NCI-H774 (cell line): ENCODE measurements around the gene CTDNEP1.
"Not testable (repeated sequence)": the region's sequence is repeated elsewhere in the genome, so short reads cannot be mapped to it uniquely, and the experiment has no call there.

Experiments used
- DNase-seq: peaks from one replicate; lab custom pipeline; 2025; lab: John Stamatoyannopoulos, UW

CTDNEP1 gene

DNA sequence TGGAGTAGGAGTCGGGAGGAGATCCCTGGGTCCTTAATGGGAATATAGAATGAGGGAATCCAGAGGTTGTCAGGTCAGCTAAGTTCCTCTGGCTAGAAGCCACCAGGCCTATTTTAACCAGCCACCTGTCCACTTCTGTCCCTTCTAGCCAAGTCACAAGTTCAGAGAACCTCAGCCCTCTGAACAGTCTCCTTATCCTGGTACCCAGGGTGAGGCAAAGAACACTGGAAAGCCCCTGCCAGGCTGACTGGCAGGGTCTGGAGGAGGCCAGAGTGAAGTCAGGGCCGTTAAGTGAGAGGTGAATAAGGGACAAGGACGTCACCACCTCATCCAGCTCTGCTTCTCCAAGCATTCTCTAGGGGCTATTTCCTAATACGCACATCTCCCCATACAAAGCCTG, 2.7 kb downstream of the CTDNEP1 start:
- DNase-seq, result no peak

DNA sequence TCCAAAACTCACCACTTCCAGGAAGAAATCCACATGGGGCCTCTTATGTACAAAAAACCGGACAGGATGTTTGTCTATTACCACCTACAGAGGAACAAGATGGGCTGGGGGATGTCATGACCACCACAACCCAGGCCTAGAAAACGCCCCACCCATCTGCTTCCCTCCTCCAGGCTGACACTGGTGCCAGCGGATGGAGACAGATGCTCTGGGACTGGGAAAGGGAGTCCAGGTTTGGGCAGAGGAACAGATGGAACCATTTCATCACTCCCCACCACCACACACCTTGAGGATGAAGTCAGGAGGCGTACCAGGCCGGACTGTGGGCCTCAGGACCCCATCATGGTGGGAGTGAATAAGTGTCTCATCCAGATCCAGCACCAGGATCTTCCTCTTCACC, 4.8 kb downstream of the CTDNEP1 start:
- DNase-seq, result no peak

DNA sequence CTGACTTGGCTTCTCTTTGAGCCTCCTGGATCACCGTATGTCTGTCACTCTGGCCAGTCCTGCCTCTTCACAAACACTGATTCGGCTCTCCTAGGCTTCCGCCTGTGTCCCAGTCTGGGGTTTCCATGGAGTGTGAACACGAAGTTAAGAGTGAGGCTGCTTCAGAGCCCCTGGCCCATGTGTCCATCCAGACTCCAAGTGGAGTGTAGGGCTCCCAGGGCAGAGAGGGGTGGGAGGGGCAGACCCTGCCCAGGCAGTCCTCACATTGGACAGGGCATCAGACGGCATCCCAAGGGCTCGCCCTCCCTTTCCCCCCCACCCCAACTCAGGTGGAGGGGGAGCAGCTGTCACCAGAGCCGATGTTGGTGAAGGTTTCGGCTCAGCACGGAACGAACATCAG, 7.7 kb downstream of the CTDNEP1 start:
- DNase-seq, result not testable (repeated sequence)

DNA sequence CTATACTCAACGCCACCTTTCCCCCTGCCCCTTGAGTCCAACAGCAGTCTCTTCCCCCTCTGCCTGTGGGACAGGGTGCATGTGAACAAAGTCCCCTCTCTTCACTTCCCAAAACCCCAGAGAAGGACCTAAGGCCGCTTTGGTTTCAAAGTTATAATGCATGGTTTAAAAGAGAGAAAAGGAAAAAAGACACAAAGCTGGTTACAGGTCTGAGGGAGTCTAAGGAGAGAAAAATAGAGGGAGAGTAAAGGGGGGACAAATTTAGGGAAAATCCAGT, 8.1 kb downstream of the CTDNEP1 start:
- no peak for DNase-seq

DNA sequence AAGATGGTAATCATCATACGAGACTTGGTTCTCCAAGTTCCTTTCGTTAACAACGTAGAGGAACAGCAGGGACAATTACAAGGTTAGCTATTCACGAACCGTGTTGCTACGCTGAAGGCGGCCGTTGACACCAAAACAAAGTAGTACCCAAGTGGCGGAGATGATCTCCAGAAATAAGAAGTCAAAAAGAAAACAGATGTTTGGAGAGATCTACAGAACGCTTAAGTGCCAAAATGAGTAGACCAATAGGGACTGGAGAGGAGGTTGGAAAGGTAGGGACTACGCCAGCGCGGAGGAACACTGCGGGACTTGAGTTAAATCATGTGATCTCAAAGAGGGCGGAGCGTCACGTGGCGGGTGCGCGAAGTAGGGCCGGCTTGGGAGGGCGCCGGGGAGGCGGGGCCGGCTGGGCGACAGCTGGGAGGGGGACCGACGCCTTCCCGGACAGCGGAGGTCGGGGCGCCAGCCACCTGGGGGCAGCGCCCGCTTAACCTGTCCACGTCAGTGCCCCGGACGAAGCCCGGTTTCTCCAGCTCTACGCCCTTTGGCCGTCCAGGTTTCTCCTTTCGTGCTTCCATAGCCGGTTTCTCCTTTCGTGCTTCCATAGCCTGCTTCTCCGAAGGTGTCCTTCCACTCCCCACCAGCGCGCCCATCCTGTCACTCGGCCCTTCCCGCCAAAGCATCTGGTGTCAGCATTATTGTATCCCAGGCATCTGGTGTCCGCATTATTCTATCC, 8.6 kb downstream of the CTDNEP1 start:
- DNase-seq, result peak; percentile 79

DNA sequence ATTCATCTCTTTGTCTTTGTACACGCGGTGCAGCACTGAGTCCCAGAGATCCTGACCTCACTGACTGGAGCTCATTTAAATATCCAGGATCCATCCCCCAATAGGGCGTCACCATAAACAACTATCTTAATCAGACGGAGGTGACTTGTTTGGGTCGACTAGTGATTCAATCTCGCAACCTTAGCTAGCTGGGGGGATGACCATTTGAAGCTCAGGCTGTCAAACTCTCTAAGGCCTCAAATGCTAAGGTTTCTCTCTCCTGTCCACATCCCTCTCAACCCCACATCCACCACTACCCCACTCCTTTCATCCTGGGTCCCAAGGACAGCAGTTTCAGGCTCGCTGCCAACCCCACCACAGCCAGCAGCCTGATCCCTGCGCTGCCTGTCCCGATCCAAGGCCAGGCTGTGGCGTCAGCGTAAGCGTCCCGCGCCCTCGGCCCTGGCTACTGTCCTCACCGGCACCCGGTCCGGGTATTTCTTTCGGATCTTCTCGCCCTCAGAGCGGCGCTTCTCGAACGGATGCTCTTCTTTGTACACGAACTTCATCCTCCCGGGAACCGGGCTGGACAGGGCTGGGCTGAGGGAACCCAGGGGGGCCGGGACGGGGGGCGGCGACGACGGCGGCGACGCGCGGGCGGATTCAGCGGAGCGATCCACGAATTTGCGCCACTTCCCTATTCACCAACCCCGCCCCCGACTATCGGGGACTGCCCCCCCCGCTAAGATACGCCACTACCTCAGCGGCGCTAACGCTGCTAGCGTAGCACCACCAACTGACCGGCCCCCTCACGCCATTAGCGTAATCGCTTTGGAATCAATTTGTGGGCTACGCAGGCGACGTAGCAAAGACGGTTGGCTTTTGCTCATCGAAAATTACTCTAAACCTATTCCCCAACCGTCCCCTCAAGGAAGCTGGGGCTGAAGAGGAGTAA, 9.5 kb downstream of the CTDNEP1 start, which contains the start of gene GABARAP:
TSS of gene GABARAP (minus strand) at position 667 of the 934 bp plus-strand sequence. CDS start at position 548, 119 bp downstream.
- peak; percentile 64 for DNase-seq

DNA sequence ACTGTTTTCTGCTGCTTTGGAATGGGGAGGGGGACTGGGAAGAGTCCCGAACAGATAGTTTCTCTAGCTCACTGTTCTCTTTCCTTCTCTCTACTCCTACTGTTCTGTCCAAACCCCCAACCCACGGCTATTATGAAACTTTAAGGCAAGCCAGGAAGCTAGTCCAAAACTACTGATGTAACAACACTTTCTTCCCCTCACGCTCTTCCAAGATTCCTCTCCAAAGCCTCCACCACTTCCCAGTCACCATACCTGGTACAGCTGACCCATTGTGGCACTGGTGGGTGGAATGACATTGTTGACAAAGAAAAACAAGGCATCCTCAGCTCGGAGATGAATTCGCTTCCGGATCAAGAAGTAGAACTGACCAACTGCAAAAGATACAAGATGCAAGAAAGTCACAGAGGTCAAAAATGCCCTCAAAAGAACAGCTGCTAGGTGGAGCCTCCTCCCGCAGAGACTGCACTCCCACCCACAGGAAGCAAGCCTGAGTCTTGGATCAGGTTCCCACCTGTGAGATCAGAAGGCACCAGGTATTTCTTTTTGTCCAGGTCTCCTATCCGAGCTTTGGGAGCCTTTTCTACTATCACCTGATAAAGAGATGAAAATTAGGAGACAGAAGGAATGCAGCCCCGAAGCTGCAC, 10.3 kb downstream of the CTDNEP1 start:
- DNase-seq, result no peak

DNA sequence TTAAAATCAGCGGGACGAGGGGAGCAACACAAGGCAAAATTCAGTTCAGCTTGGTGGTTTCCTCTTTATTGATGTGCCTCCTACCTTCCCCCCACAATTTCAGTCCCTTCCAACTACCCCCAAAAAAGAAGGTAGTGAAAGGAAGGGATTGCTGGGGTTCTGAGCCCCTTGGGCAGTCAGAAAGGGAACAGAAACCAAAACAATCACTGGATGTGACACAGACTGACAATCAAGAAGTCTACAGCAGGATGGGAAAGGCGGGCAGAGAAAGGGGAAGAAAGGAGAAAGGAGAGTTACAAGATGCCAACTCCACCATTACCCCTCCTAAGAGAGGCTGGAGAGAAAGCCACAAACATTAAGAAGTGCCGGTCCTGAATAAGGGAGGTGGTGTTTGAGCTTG, 11.2 kb downstream of the CTDNEP1 start:
- DNase-seq, result no peak

DNA sequence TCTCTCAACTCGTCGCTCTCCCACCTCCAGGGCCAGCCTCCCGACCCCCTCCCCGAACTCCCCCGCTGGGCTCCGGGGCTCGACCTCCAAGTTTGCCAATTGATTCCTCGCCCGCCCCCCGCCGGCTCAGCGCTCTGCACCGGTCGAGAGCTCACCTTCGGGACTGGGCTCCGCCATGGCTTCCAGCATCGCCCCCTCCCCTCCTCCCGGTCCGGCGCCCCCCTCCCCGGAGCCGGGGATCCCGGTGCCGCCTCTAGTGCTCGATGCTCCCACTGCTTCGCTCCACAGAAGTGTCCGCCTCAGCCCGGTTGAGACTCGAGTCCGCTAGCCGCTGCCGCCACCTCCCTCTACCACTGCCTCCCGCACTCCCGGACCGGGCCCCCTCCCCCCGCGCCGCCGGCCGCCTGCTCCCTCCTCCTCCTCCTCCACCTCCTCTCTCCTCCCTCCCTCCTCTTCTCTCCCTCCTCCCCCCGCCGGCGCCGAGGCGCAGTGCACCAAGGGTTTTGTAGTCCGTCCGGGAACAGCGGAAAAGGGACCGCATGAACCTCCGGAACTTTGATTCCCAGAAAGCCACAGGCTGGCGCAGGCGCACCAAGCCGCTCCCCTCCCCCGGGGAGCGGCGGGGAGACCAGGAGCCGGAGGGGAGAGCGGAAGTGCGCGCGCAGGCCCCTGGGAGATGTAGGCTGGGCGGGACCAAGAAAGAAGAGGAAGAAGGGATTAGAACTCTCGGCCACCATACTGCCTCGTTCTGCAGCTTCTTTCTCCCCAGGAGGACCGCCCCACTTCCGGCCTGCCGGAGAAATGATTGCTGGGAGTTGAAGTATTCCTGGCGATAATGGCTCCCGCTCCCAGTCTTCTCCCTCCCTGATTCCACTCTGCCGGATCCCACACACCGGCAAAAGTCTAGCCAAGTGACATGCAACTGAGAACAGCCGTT, 12.2 kb downstream of the CTDNEP1 start, which contains the start of gene PHF23:
TSS of gene PHF23 (minus strand) at position 367 of the 937 bp plus-strand sequence. CDS start at position 189, 178 bp downstream.
- peak; percentile 93 for DNase-seq

DNA sequence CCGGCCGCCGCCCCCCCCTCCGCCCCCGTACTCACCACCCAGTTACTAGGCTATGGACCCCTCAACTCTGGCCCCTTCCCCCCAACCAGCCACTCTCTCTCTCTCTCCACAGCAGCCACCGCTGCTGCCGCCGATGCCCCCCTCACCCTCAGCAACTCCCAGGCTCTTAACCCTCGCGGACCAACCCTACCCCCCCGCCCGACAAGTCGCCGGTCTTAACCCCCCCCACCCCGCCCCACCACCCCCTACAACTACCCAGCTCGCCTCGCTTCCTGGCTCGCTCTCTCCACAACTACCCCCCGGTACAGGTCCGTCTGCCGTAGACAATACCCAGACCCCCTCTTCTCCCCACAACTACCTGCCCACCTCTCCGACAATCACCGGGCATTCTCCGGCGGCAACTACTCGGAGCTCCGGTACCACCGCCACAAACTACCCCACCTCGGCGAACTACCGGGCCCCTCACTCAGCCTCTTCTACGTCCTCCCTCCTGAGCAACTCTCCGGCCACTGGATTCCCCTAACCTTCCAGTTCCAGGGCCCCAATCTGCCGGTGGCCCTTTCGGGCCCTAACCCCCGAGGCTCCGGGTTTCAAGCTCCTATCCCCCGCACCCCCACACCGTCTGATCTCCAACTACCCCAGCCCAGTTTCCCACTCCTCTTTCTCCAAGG, 13.0 kb downstream of the CTDNEP1 start:
- no peak for DNase-seq

DNA sequence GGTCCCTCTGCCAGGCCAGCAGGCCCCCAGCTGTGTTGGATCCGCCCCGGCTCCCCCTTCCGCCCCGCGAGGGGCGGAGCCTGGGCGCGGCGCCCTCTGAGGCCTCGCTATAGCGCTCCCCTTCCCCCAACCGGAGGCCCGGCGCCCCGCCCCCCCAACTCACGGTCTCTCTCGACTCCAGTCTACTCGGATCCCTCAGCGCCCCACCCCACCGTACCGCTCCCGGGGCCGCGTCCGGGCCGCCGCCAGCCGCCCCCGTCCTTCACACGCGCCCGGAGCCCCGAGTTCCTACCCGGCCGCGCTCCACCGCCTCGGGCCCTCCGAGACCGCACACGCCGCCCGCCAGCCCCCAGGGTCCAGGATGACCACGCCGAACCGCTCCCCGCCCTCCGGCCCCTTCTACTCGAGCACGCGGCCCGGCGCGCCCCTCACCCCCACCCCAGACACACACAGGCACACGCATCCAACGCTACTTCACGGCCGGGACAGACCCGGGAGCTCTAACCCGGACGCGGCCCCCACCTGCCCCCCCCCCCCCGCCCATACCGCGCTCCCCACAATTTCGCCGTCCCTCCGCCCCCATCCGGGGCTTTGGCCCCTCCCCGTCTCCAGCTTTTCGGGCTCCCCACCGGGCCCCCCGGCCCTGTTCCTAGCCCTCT, 13.6 kb downstream of the CTDNEP1 start:
- DNase-seq, result peak; percentile 29

DNA sequence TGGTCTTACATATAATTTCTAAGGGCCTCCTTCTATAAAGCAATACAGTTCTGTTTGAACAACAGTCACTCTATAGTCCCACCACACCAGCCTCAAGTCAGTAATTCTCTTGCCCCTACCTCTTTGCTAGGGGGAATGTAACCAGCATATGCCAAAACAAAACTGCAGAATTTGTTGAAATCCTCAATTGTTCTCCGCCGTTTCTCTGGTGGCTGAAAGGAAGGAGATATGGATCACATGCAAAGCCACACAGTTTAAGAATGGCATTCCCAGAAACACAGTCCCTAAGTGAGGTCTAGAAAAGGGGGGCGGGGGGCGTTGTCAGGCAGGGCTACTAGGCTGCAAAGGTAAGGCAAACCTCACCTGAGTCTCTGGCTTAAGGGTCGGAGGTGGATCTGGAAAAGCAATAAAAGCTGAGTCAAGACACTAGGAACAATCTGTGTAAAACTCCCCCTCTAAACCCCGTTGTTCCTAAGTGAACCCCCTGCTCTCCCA, 14.2 kb downstream of the CTDNEP1 start:
- no peak for DNase-seq

DNA sequence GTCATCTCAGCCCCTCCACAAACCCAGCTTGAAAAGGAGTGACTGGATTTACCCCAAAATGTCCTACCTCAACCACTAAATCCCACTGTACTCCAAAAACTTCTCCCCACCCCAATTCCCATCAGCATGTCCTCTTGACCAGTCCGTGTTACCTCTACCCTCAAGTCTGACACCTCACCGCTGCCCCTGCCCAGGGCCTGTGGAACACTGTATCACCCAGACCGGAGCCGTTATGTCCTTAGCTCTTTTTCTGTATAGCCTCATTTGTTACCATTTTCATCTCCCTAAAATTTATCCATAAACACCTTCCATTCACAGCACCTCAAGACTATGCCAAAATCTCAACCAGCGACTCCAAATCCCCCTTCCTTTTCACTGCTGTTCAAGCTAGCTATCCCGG, 14.7 kb downstream of the CTDNEP1 start:
- DNase-seq, result no peak

DNA sequence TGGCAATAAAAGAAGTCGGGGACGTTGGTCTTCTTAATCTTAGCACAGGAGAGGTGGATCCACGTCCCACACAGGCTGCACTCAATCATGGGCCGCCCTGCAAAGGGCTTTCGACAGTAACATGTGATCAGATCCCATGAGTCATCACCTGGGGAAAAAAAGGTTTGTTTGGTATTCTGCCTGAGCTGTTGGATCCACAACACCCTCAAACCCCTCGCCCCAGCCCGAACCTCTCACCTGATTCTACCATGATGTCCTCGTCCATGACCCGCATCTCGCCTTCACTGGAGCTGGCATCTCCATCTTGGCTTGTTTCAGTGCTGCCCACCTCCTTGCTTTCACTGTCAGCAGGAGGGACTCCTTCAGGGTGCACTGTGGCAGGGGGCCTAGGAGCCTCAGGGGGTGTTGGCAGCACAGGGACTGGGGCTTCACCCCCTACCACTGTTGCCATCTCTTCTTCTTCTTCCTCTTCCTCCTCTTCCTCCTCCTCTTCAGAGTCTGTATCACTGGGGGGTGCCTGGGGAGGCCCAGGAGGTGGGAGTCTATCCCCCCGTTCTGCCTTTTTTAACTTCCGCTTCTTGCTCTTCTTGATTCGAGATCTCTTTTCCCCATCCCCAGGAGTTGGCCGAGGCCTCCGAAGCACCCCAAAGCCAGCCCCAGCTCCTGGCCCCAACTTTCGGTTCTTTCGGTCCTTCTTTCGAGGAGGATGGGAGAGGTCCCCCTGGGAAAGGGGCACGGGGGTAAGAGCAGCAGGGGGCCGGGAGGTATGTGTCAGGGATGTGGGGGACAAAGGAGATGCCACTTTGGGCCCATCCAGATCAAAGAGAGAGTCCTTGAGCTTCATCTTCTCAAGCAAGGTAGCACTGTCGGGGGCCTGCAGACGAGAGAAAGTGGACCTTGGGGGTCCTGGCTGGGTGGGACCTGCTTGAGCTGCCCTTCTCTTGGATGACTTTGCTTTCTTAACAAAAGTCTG, 15.6 kb downstream of the CTDNEP1 start:
- no peak for DNase-seq

DNA sequence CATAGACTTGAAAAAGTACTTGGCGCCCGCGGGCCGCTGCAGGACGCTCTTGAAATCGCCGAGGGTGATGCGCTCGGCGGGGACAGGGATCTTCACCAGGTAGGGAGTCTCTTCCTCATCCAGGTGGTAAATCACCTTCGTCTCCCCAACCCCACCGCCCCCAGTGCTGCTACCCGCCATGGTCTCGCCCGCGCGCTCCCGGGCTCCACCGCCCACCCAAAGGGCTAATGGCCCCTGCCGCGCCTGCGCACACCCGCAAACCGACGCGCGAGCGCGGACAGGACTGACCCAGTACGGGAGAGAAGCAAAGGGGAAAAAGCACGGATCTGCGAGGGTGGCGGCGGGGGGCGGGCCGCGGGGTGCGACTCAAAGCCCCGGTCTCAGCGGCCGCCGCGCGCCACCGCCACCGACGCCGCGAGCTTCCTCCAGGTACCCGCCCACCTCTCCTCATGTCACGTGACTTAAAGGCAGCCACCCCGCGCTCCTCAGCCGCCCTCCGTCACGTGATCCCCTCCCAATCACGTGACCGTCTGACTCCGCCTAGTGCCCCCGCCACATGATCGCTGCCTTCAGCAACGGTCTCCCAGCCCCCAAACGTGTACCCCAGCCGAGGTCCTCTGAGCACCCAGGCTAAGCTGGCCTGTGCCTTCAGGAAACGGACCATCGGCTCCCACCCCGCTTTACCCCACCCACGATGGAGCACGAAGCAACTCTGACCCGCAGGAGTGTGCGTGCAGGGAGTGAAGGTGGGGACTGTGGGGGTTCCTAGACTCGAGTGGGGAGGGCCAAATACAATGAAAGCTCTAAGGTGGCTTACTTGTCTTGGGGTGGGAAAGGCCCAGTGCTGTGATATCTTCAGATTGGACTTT, 17.2 kb downstream of the CTDNEP1 start, which contains the start of gene DVL2:
TSS of gene DVL2 (minus strand) at position 435 of the 869 bp plus-strand sequence. CDS start at position 180, 255 bp downstream.
- peak; percentile 60 for DNase-seq

DNA sequence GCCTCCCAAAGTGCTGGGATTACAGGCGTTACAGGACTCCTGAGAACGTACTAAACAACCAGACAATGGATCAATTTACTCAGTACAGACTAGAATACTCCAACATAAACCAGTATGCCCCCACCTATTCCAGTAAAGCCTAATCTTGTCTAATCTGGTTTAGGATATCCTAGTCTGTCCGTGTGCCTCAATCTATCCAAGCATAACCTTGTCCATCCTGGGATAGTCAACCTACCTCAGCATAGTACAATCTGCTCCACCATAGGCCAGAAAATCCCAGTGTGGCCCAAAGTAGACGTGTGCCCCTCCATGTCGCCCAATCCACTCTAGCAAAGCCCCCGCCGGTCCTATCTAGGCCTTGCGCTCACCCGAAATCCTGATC, 17.8 kb downstream of the CTDNEP1 start:
- DNase-seq, result no peak

DNA sequence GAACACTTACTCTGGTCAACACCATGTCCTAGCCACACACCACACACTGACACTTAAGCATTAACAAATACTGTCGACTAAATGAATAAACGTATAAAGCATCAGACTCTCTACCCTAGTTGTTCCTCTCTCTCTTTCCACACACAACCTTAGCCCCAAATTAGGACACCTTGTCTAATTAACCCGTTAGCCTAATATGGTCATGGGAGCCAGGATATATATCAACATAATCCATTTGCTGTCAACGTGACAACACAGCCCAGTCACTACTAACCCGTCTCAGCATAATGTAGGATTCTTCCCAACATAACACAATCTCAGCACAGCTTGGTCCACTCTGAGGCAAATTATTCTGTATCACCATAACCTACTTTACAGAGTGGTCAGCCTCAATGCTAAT, 19.4 kb downstream of the CTDNEP1 start:
- DNase-seq, result no peak

DNA sequence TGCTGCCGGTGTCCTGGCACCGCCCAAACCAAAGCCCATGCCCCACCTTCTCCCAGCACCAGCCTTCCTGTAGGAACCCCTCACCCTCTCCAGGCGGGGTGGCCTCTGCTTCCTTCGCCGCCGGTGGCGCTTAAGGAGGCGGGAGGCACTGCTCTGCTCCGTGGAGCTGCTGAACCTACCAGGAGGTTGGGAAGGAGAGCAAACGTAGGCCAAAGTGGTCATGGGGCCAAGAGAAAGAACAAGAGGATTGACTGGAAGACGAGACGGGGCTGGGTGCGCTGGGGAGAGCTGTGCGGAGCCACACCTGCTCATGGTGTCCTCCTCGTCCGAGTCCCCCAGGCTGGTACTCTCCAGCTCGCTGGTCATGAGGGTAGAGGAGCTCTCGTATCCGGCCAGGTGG, 22.0 kb downstream of the CTDNEP1 start:
- DNase-seq, result no peak
